ENCODE measurements around the gene KDM5B.
"Not testable (repeated sequence)": the region's sequence is repeated elsewhere in the genome, so short reads cannot be mapped to it uniquely, and the experiment has no call there.

The KDM5B gene

GRCh38 chr1:202812176-202813026, 4.2 kb upstream of the KDM5B start:
- DNase-seq, result no peak

GRCh38 chr1:202811296-202812175, 3.3 kb upstream of the KDM5B start:
- peak; percentile 24 for DNase-seq

- DNase-seq, result peak; percentile 93
Measured at GRCh38 chr1:202810615-202811295, 2.5 kb upstream of the KDM5B start, which contains the start of gene PCAT6. Gene PCAT6 (plus strand): TSS chr1:202810954.

GRCh38 chr1:202810193-202810614, 2.0 kb upstream of the KDM5B start:
- DNase-seq, result no peak

GRCh38 chr1:202809597-202810159, 1.5 kb upstream of the KDM5B start:
- no peak for DNase-seq

- peak; percentile 45 for DNase-seq
Measured at GRCh38 chr1:202807451-202807925, 733 bp downstream of the KDM5B start.

- DNase-seq, result peak; percentile 36
Measured at GRCh38 chr1:202806845-202807450, 1.3 kb downstream of the KDM5B start.

- peak; percentile 70 for DNase-seq
Measured at GRCh38 chr1:202805886-202806844, 2.1 kb downstream of the KDM5B start.

- no peak for DNase-seq
Measured at GRCh38 chr1:202804126-202804525, 4.1 kb downstream of the KDM5B start.

GRCh38 chr1:202802998-202803932, 5.0 kb downstream of the KDM5B start:
- peak; percentile 13 for DNase-seq

- DNase-seq, result no peak
Measured at GRCh38 chr1:202802034-202802433, 6.2 kb downstream of the KDM5B start.

GRCh38 chr1:202801175-202801574, 7.0 kb downstream of the KDM5B start:
- DNase-seq, result no peak

GRCh38 chr1:202800742-202801141, 7.5 kb downstream of the KDM5B start:
- no peak for DNase-seq

GRCh38 chr1:202798792-202799331, 9.4 kb downstream of the KDM5B start:
- DNase-seq, result no peak

- no peak for DNase-seq
Measured at GRCh38 chr1:202798260-202798659, 10.0 kb downstream of the KDM5B start.

GRCh38 chr1:202796670-202797069, 11.6 kb downstream of the KDM5B start:
- DNase-seq, result no peak

GRCh38 chr1:202794931-202795330, 13.3 kb downstream of the KDM5B start:
- DNase-seq, result not testable (repeated sequence)

- DNase-seq, result no peak
Measured at GRCh38 chr1:202794051-202794740, 14.0 kb downstream of the KDM5B start.

All from DMS79 treated with DMSO at 0.1 percent for 48 hours (cell line).